GM23338 (cell line): ENCODE data around the gene FCSK. TPM values are rescaled to one million over a fixed set of nuclear protein-coding genes. Genes with fewer than 3 reads are reported as not detected.
A peak's percentile ranks its signal among the peaks of the same experiment; 100 is the strongest.

Source experiments
- ATAC-seq: fragments of 200-7000 bp; cut with Tn5 transposase; 3 replicates; pipeline ENCODE4 v1.9.1; 2020
- DNase-seq: peaks from one replicate; pipeline ENCODE4 v3.0.0-alpha.2; 2015; ENCODE audit warnings: low spot score
- H2AFZ ChIP-seq: fragments of 200-600 bp; sonication (generic); 2 replicates; pipeline ENCODE4 v1.8.0; 2016; ENCODE audit warnings: antibody characterized with exemption, mild to moderate bottlenecking, moderate library complexity
- H3F3A ChIP-seq: fragments of 200-600 bp; sonication (generic); replicated peaks from 2 replicates; pipeline ENCODE4 v1.8.0; 2017; ENCODE audit warnings: antibody characterized with exemption, mixed run types, low read depth
- H3K27ac ChIP-seq: fragments of 200-600 bp; sonication (generic); 2 replicates; pipeline ENCODE4 v1.6.1; 2016; ENCODE audit warnings: low read depth
- H3K27me3 ChIP-seq: fragments of 200-600 bp; sonication (generic); 2 replicates; pipeline ENCODE4 v1.8.0; 2016; ENCODE audit warnings: mild to moderate bottlenecking, mixed run types, moderate library complexity; ENCODE audit not compliant: insufficient read depth
- H3K36me3 ChIP-seq: fragments of 200-600 bp; sonication (generic); 2 replicates; pipeline ENCODE4 v1.8.0; 2016; ENCODE audit warnings: mild to moderate bottlenecking; ENCODE audit not compliant: insufficient read depth
- H3K4me1 ChIP-seq: fragments of 200-600 bp; sonication (generic); 2 replicates; pipeline ENCODE4 v1.8.0; 2016; ENCODE audit warnings: mild to moderate bottlenecking, moderate library complexity; ENCODE audit not compliant: insufficient read depth
- H3K4me2 ChIP-seq: fragments of 200-600 bp; sonication (generic); 2 replicates; pipeline ENCODE4 v1.7.1; 2017; ENCODE audit warnings: mixed run types
- H3K4me3 ChIP-seq: fragments of 200-600 bp; sonication (generic); 2 replicates; pipeline ENCODE4 v1.6.1; 2016; ENCODE audit warnings: mixed run types
- H3K79me2 ChIP-seq: fragments of 200-600 bp; sonication (generic); replicated peaks from 2 replicates; pipeline ENCODE4 v1.8.0; 2017; ENCODE audit warnings: mild to moderate bottlenecking; ENCODE audit not compliant: insufficient read depth
- H3K9me2 ChIP-seq: fragments of 200-600 bp; sonication (generic); 2 replicates; pipeline ENCODE4 v1.8.0; 2017; ENCODE audit not compliant: insufficient read depth
- H4K20me1 ChIP-seq: fragments of 200-600 bp; sonication (generic); replicated peaks from 2 replicates; pipeline ENCODE4 v1.8.0; 2017; ENCODE audit warnings: mild to moderate bottlenecking; ENCODE audit not compliant: insufficient read depth
- H3K27ac Mint-ChIP-seq: 2 replicates; pipeline ENCODE4 v1.8.0; 2020; ENCODE audit warnings: inconsistent platforms, mild to moderate bottlenecking, moderate library complexity, mixed read lengths
- H3K27me3 Mint-ChIP-seq: 3 replicates; pipeline ENCODE4 v1.8.0; 2022; ENCODE audit warnings: low read depth, mild to moderate bottlenecking, moderate library complexity, mixed read lengths, inconsistent platforms; ENCODE audit not compliant: insufficient read depth, poor library complexity
- H3K36me3 Mint-ChIP-seq: 3 replicates; pipeline ENCODE4 v1.8.0; 2021; ENCODE audit warnings: low read depth, mild to moderate bottlenecking, inconsistent platforms, moderate library complexity, mixed read lengths
- H3K4me1 Mint-ChIP-seq: 3 replicates; pipeline ENCODE4 v1.8.0; 2020; ENCODE audit warnings: mild to moderate bottlenecking, inconsistent platforms, mixed read lengths
- H3K4me3 Mint-ChIP-seq: 3 replicates; pipeline ENCODE4 v1.8.0; 2021; ENCODE audit warnings: moderate library complexity, mild to moderate bottlenecking, inconsistent platforms, mixed read lengths
- H3K9me3 Mint-ChIP-seq: 3 replicates; pipeline ENCODE4 v1.8.0; 2020; ENCODE audit warnings: moderate library complexity, mild to moderate bottlenecking, inconsistent platforms, mixed read lengths
- CREB1 ChIP-seq: fragments of 250-450 bp; sonication (Bioruptor Pico); IDR thresholded peaks from 2 replicates; pipeline ENCODE4 v1.5.0; 2020; ENCODE audit warnings: low read depth, mild to moderate bottlenecking, moderate library complexity
- CTCF ChIP-seq, 2 experiments: fragments of 200-600 bp in 1 of 2; sonication (generic) in 1 of 2; conservative IDR thresholded peaks; 2 replicates each; pipeline versions ENCODE4 v1.5.1 to v1.6.1; 2016 to 2017; ENCODE audit warnings: antibody characterized with exemption in 2 of 2, low read depth in 2 of 2, mild to moderate bottlenecking in 2 of 2, moderate library complexity in 1 of 2
- EZH2 ChIP-seq: fragments of 200-600 bp; sonication (generic); IDR thresholded peaks from one replicate; pipeline ENCODE4 v1.8.0; 2017; ENCODE audit warnings: antibody characterized with exemption, mild to moderate bottlenecking, low read depth; ENCODE audit not compliant: unreplicated experiment
- JUNB ChIP-seq: IDR thresholded peaks from one replicate; pipeline ENCODE4 v1.6.1; 2016; ENCODE audit warnings: antibody characterized with exemption; ENCODE audit not compliant: unreplicated experiment
- NANOG ChIP-seq: IDR thresholded peaks from 2 replicates; pipeline ENCODE4 v1.6.1; 2016; ENCODE audit warnings: antibody characterized with exemption, borderline replicate concordance
- POLR2AphosphoS5 ChIP-seq: IDR thresholded peaks from 2 replicates; pipeline ENCODE4 v1.6.1; 2016; ENCODE audit warnings: antibody characterized with exemption, low read depth
- REST ChIP-seq: IDR thresholded peaks from one replicate; pipeline ENCODE4 v1.6.1; 2018; ENCODE audit warnings: antibody characterized with exemption; ENCODE audit not compliant: unreplicated experiment
- STAT1 ChIP-seq: IDR thresholded peaks from one replicate; pipeline ENCODE4 v1.6.1; 2016; ENCODE audit warnings: antibody characterized with exemption; ENCODE audit not compliant: unreplicated experiment
- ZNF114 ChIP-seq: fragments of 250-450 bp; sonication (Bioruptor Pico); IDR thresholded peaks from 2 replicates; pipeline ENCODE4 v1.5.0; 2020; ENCODE audit warnings: mild to moderate bottlenecking, moderate library complexity
- ZNF331 ChIP-seq: fragments of 250-450 bp; sonication (Bioruptor Pico); IDR thresholded peaks from 2 replicates; pipeline ENCODE4 v1.5.0; 2020; ENCODE audit warnings: low read depth, mild to moderate bottlenecking, moderate library complexity
- polyA plus RNA-seq: library from polyadenylated mRNA; unstranded; fragments of >200 nt; fragmentation: Nextera tagmentation; extraction: Ambion mirVana; gene quantifications from 2 replicates; pipeline ENCODE4 v1.2.1, GENCODE V29; 2016
- total RNA-seq: library from RNA; depleted of rRNA; stranded (reverse); fragments of >200 nt; shearing (Covaris generic); gene quantifications from 2 replicates; pipeline ENCODE4 v1.2.3, GENCODE V29; 2014
- TF ChIP-seq, protein P1 (sequence below): IDR thresholded peaks from 2 replicates; pipeline ENCODE4 v1.6.1; 2016; ENCODE audit warnings: antibody characterized with exemption

The FCSK gene
- total and polyA plus RNA-seq, 2 experiments from 2014 or later = 2.3 to 4.0 TPM

DNA sequence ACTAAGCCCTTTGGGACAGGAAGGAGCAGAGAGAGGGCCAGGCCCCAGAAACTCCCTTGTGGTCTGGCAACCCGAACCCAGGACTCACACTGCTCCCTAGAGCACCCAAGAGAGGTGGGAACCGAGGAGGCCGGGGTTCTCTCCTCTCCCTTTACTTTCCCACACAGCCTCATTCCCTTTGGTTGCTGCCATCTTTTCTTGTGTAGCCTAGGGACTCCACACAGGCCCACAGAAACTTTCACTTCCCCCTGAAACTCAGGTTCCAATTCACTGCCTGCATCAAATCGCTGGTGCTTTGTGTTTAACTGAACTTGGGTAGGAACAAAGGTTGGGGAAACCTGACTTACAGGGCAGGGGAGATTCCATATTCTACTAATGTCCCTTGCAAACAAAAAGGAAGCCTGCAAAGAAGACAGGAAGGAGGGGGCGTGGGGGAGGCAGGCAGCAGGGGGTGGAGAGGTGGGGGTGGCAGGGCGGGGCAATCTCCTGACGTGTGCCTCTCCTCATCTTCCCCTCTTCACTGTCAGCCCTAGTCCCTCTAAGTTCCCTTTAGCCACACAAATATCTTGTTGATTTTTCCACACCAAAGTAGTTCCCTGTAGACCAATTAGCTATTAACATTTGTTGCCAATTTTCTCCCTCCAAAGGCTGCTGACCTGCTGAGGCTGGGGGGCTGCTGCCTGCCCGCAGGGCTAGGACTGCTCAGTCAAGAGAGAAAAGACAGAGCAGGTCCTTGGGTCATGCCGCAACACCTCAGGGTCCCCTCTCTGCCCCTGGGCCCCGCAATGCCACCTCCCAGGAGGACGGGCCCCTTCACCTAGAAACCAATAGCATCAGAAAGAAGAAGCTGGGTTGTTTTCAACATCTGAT lies 23.5 kb upstream of the FCSK start:
- H3K36me3 Mint-ChIP-seq = peaks cover 12% of the 10 kb centered on the region
- peak overlapping the region; percentile 96 for H3K27ac Mint-ChIP-seq
- peaks cover 5% of the 10 kb centered on the region; the same call in 1 of the 2 replicates for H4K20me1 ChIP-seq
- peaks cover 16% of the 10 kb centered on the region for H3F3A ChIP-seq
- peak overlapping the region; percentile 41; the same call in 1 of the 2 replicates for H3K4me3 ChIP-seq
- peak overlapping the region; percentile 97 for H3K27ac ChIP-seq
- peaks cover 90% of the 10 kb centered on the region for H3K79me2 ChIP-seq
- ATAC-seq (peak; percentile 36), DNase-seq (peak; percentile 78)
- H3K9me3 Mint-ChIP-seq = no peaks in the 10 kb centered on the region
- H3K4me2 ChIP-seq = peak overlapping the region; percentile 73
- H2AFZ ChIP-seq = no peak overlapping the region
- TF ChIP-seq STAT1 (no peak), NANOG (no peak), JUNB (no peak)
- H3K4me1 ChIP-seq = peaks cover 57% of the 10 kb centered on the region
- H3K27me3 ChIP-seq = no peaks in the 10 kb centered on the region
- H3K4me3 Mint-ChIP-seq = peak overlapping the region; percentile 39
- H3K9me2 ChIP-seq = no peaks in the 10 kb centered on the region
- H3K27me3 Mint-ChIP-seq = peaks cover 7% of the 10 kb centered on the region
- no peaks in the 10 kb centered on the region; the same call in 1 of the 2 replicates for H3K36me3 ChIP-seq
- peaks cover 64% of the 10 kb centered on the region for H3K4me1 Mint-ChIP-seq

DNA sequence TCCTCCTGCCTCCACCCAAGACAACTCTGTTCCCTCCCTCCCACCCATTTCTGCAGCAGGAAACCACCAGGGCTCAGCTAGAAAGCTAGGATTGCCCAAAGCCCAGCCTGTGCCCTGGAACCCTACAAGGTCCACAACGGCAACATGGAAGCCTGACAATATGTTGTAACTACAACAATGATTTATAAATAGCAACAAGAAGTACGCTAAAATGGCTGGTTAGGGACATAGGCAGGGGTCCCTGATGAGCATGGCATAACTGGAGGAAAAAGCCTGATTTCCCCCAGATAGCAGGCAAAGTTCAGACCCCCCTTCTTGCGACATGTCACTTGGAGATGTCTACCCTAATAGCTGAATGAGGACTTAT lies 22.1 kb upstream of the FCSK start:
- Mint-ChIP-seq H3K4me1 (peaks cover 74% of the 10 kb centered on the region), H3K9me3 (no peaks in the 10 kb centered on the region), H3K27ac (no peak overlapping the region; the same call in 1 of the 2 replicates), H3K36me3 (peaks cover 8% of the 10 kb centered on the region), H3K27me3 (peaks cover 11% of the 10 kb centered on the region), H3K4me3 (peak overlapping the region; percentile 21; the same call in 1 of the 3 replicates)
- Histone ChIP-seq H3K27ac (peak overlapping the region; percentile 67), H3F3A (peaks cover 22% of the 10 kb centered on the region), H4K20me1 (peaks cover 14% of the 10 kb centered on the region; the same call in 1 of the 2 replicates), H3K79me2 (peaks cover 88% of the 10 kb centered on the region), H2AFZ (no peak overlapping the region), H3K4me2 (peak overlapping the region; percentile 39), H3K27me3 (no peaks in the 10 kb centered on the region), H3K4me1 (peaks cover 69% of the 10 kb centered on the region), H3K9me2 (no peaks in the 10 kb centered on the region), H3K36me3 (no peaks in the 10 kb centered on the region; the same call in 1 of the 2 replicates), H3K4me3 (no peak overlapping the region)
- no peak for DNase-seq
- ATAC-seq = no peak
- TF ChIP-seq, protein P1, sequence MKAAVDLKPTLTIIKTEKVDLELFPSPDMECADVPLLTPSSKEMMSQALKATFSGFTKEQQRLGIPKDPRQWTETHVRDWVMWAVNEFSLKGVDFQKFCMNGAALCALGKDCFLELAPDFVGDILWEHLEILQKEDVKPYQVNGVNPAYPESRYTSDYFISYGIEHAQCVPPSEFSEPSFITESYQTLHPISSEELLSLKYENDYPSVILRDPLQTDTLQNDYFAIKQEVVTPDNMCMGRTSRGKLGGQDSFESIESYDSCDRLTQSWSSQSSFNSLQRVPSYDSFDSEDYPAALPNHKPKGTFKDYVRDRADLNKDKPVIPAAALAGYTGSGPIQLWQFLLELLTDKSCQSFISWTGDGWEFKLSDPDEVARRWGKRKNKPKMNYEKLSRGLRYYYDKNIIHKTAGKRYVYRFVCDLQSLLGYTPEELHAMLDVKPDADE = no peak
- no peak for TF ChIP-seq ZNF331 (CRISPR knock-in tag)
- TF ChIP-seq STAT1 = no peak
- TF ChIP-seq EZH2 = no peak
- no peak for TF ChIP-seq NANOG
- TF ChIP-seq CTCF (conservative IDR thresholded peaks at IDR 0.05; ENCODE audit: low read depth in 2 of 2) = no peak
- TF ChIP-seq JUNB = no peak
- no peak for TF ChIP-seq POLR2AphosphoS5
- TF ChIP-seq REST = no peak
- TF ChIP-seq ZNF114 (CRISPR knock-in tag) = no peak
- TF ChIP-seq CREB1 (CRISPR knock-in tag) = no peak
